HCT116 (cell line): Measurements from ENCODE around the gene PCBP1. TPM values are rescaled to one million over a fixed set of nuclear protein-coding genes. Genes with fewer than 3 reads are reported as not detected.

Experiments
- ATAC-seq: fragments of 200-7000 bp; cut with Tn5 transposase; 2 replicates; pipeline ENCODE4 v1.9.1; 2020; ENCODE audit warnings: mild to moderate bottlenecking, moderate library complexity
- BruUV-seq: library from RNA; stranded (reverse); fragments of 400-500 nt; replicated peaks from 2 replicates; lab custom pipeline; 2021; lab: Mats Ljungman, UMichigan
- CTCF ChIA-PET: fragments of 300-600 bp; sonication (Branson Sonifier 250); formaldehyde crosslinking; loops from one replicate; lab custom pipeline; 2021; ENCODE audit warnings: antibody characterized with exemption; lab: Charles Lee
- POLR2A ChIA-PET: fragments of 300-600, 350-600 bp; sonication (Branson Sonifier 250); formaldehyde crosslinking; loops from one replicate; lab custom pipeline; 2021; ENCODE audit warnings: antibody characterized with exemption; lab: Charles Lee
- RAD21 ChIA-PET, 2 experiments: fragments of 300-600 bp; sonication (Branson Sonifier 250); formaldehyde crosslinking; loops; one replicate each; lab custom pipeline; 2023; ENCODE audit warnings: low total read pairs in 2 of 2; ENCODE audit not compliant: uncharacterized antibody in 2 of 2, unreplicated experiment in 2 of 2, low non-redundant PET in 1 of 2; lab: Charles Lee
- DNase-seq: peaks from one replicate; pipeline ENCODE4 v3.0.0-alpha.2; 2010; ENCODE audit warnings: low read depth, low spot score
- H2AFZ ChIP-seq: fragments of 200-600 bp; shearing (Covaris generic), sonication (generic); 2 replicates; pipeline ENCODE4 v1.6.1; 2017; ENCODE audit warnings: low read depth, mixed run types, mixed read lengths, antibody characterized with exemption, low read length; ENCODE audit not compliant: poor library complexity, severe bottlenecking
- H3K27ac ChIP-seq: 2 replicates; pipeline ENCODE4 v1.5.1; 2012; ENCODE audit warnings: low read depth, low read length
- H3K27me3 ChIP-seq: fragments of 200-600 bp; sonication (generic); 2 replicates; pipeline ENCODE4 v1.6.1; 2016; ENCODE audit warnings: mixed run types, low read length, mixed read lengths; ENCODE audit not compliant: insufficient read depth
- H3K36me3 ChIP-seq, 2 experiments: fragments of 200-500 bp in 1 of 2; fragments of 200-600 bp in 1 of 2; sonication (Bioruptor generic) in 1 of 2; sonication (generic) in 1 of 2; 2 replicates each; pipeline versions ENCODE4 v1.5.1 to v1.6.1; 2014 to 2016; ENCODE audit warnings: low read length in 2 of 2, inconsistent platforms in 1 of 2, mixed read lengths in 1 of 2, mixed run types in 1 of 2; ENCODE audit not compliant: insufficient read depth in 2 of 2, control insufficient read depth in 1 of 2
- H3K4me1 ChIP-seq, 2 experiments: fragments of 200-600 bp in 1 of 2; sonication (generic) in 1 of 2; 2 replicates each; pipeline versions ENCODE4 v1.5.1 to v1.6.1; 2012 to 2017; ENCODE audit warnings: low read length in 2 of 2, inconsistent platforms in 1 of 2, mild to moderate bottlenecking in 1 of 2, mixed read lengths in 1 of 2, mixed run types in 1 of 2, moderate library complexity in 1 of 2; ENCODE audit not compliant: insufficient read depth in 2 of 2, control insufficient read depth in 1 of 2
- H3K4me2 ChIP-seq: fragments of 200-600 bp; sonication (generic); 2 replicates; pipeline ENCODE4 v1.6.1; 2017; ENCODE audit warnings: mixed run types, low read length, mixed read lengths
- H3K4me3 ChIP-seq, 2 experiments: fragments of 200-600 bp in 1 of 2; sonication (generic) in 1 of 2; replicated peaks in 1 of 2; 2 replicates each; pipeline ENCODE4 v1.5.1; 2011 to 2016; ENCODE audit warnings: low read length in 2 of 2, control low read depth in 1 of 2, low read depth in 1 of 2, mild to moderate bottlenecking in 1 of 2, mixed read lengths in 1 of 2, mixed run types in 1 of 2
- H3K79me2 ChIP-seq: fragments of 200-600 bp; sonication (generic); 2 replicates; pipeline ENCODE4 v1.6.1; 2017; ENCODE audit warnings: mild to moderate bottlenecking, mixed run types, low read length, moderate library complexity, mixed read lengths; ENCODE audit not compliant: insufficient read depth
- H3K9ac ChIP-seq: fragments of 200-600 bp; sonication (generic); 2 replicates; pipeline ENCODE4 v1.6.1; 2016; ENCODE audit warnings: low read length, mixed read lengths
- H3K9me2 ChIP-seq: fragments of 200-600 bp; sonication (generic), shearing (Covaris generic); 2 replicates; pipeline ENCODE4 v1.6.1; 2017; ENCODE audit warnings: mixed run types, mild to moderate bottlenecking, moderate library complexity; ENCODE audit not compliant: insufficient read depth
- H3K9me3 ChIP-seq, 2 experiments: fragments of 200-500 bp in 1 of 2; fragments of 200-600 bp in 1 of 2; sonication (Bioruptor generic) in 1 of 2; sonication (generic) in 1 of 2; 2 replicates each; pipeline ENCODE4 v1.6.1; 2014 to 2017; ENCODE audit warnings: low read length in 2 of 2, mixed read lengths in 2 of 2, inconsistent platforms in 1 of 2, low read depth in 1 of 2, mild to moderate bottlenecking in 1 of 2, mixed run types in 1 of 2, moderate library complexity in 1 of 2; ENCODE audit not compliant: control insufficient read depth in 1 of 2, insufficient read depth in 1 of 2
- H4K20me1 ChIP-seq: fragments of 200-600 bp; sonication (generic), shearing (Covaris generic); 2 replicates; pipeline ENCODE4 v1.6.1; 2017; ENCODE audit warnings: mixed run types, mild to moderate bottlenecking, moderate library complexity; ENCODE audit not compliant: insufficient read depth
- CBX3 ChIP-seq: IDR thresholded peaks from 2 replicates; pipeline ENCODE4 v1.6.1; 2012; ENCODE audit warnings: low read depth
- CEBPB ChIP-seq: IDR thresholded peaks from 2 replicates; pipeline ENCODE4 v1.6.1; 2012; ENCODE audit warnings: low read depth
- EGR1 ChIP-seq: IDR thresholded peaks from 2 replicates; pipeline ENCODE4 v1.6.1; 2012; ENCODE audit warnings: low read depth
- ELF1 ChIP-seq: IDR thresholded peaks from 2 replicates; pipeline ENCODE4 v1.6.1; 2012; ENCODE audit warnings: low read depth, borderline replicate concordance
- EZH2 ChIP-seq: fragments of 200-600 bp; sonication (generic); IDR thresholded peaks from 2 replicates; pipeline ENCODE4 v1.6.1; 2017; ENCODE audit warnings: antibody characterized with exemption, mixed run types
- EZH2phosphoT487 ChIP-seq: fragments of 200-600 bp; IDR thresholded peaks from 2 replicates; pipeline ENCODE4 v1.6.1; 2018; ENCODE audit warnings: antibody characterized with exemption, borderline replicate concordance
- POLR2A ChIP-seq: IDR thresholded peaks from 2 replicates; pipeline ENCODE4 v1.7.0; 2011; ENCODE audit warnings: borderline replicate concordance; ENCODE audit not compliant: insufficient read depth, insufficient read length; ENCODE audit errors: extremely low read depth
- RAD21 ChIP-seq: IDR thresholded peaks from 2 replicates; pipeline ENCODE4 v1.6.1; 2012; ENCODE audit warnings: low read depth, mild to moderate bottlenecking
- SIN3A ChIP-seq: IDR thresholded peaks from 2 replicates; pipeline ENCODE4 v1.6.1; 2012; ENCODE audit warnings: low read depth
- SP1 ChIP-seq: IDR thresholded peaks from 2 replicates; pipeline ENCODE4 v1.6.1; 2012; ENCODE audit warnings: low read depth
- SRF ChIP-seq: IDR thresholded peaks from 2 replicates; pipeline ENCODE4 v1.6.1; 2012; ENCODE audit warnings: low read depth
- YY1 ChIP-seq: IDR thresholded peaks from 2 replicates; pipeline ENCODE4 v1.6.1; 2011; ENCODE audit warnings: low read length, low read depth, moderate library complexity, mild to moderate bottlenecking; ENCODE audit not compliant: insufficient replicate concordance; ENCODE audit errors: extremely low read depth
- ZNF274 ChIP-seq: fragments of 200-500 bp; sonication (Bioruptor generic); IDR thresholded peaks from 2 replicates; pipeline ENCODE4 v1.6.1; 2014; ENCODE audit warnings: mild to moderate bottlenecking, low read depth, low read length, inconsistent platforms
- intact Hi-C: fragments of 100-400 bp; cut with micrococcal nuclease; formaldehyde crosslinking; loops from 2 replicates; pipeline ENCODE4 v1.10.0; 2022
- total RNA-seq: library from RNA; stranded (reverse); gene quantifications from one replicate; pipeline ENCODE4 v1.2.1, GENCODE V29; 2021; ENCODE audit not compliant: unreplicated experiment
- TF ChIP-seq, protein P1 (sequence below): IDR thresholded peaks from 2 replicates; pipeline ENCODE4 v1.6.1; 2011; ENCODE audit warnings: mild to moderate bottlenecking, low read length, moderate library complexity; ENCODE audit not compliant: insufficient replicate concordance; ENCODE audit errors: extremely low read depth
- TF ChIP-seq, protein P2 (sequence below): IDR thresholded peaks from 2 replicates; pipeline ENCODE4 v1.6.1; 2012; ENCODE audit warnings: low read depth
- TF ChIP-seq, protein P3 (sequence below): IDR thresholded peaks from 2 replicates; pipeline ENCODE4 v1.6.1; 2012

Gene PCBP1
- total RNA-seq, 1 experiment from 2014 or later, result 256 TPM

DNA sequence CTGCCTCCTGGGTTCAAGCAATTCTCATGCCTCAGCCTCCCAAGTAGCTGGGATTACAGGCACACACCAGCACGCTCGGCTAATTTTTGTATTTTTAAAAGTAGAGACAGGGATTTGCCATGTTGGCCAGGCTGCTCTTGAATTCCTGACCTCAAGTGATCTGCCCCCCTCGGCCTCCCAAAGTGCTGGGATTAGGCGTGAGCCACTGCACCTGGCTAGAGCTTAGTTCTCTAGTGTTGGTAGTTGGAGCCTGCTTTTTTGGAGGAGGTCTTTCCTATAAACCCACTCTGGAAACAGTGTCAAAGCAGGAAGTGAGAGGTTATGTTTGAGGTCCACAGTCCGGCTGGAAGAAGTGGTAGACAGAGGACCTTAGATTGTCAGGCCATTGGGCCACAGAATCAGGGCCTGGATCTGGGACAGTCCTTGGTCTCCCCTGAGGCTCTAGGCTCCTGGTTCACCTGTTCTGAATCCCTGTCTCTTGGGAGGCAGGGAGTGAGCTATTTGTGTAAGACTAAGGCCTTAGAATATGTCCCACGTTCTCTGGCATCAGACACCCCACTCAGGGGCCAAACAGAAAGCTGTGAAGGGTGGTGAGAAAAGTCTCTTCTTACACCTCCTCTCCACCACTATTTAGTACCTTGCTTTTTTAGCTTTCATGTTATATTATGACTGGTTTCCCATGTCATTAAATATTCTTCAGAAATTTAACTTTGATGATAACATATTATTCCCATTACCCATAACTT, 34.5 kb downstream of the PCBP1 start:
- no peak for TF ChIP-seq CEBPB
- TF ChIP-seq, protein P1, sequence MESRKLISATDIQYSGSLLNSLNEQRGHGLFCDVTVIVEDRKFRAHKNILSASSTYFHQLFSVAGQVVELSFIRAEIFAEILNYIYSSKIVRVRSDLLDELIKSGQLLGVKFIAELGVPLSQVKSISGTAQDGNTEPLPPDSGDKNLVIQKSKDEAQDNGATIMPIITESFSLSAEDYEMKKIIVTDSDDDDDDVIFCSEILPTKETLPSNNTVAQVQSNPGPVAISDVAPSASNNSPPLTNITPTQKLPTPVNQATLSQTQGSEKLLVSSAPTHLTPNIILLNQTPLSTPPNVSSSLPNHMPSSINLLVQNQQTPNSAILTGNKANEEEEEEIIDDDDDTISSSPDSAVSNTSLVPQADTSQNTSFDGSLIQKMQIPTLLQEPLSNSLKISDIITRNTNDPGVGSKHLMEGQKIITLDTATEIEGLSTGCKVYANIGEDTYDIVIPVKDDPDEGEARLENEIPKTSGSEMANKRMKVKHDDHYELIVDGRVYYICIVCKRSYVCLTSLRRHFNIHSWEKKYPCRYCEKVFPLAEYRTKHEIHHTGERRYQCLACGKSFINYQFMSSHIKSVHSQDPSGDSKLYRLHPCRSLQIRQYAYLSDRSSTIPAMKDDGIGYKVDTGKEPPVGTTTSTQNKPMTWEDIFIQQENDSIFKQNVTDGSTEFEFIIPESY, result no peak
- TF ChIP-seq, protein P2, sequence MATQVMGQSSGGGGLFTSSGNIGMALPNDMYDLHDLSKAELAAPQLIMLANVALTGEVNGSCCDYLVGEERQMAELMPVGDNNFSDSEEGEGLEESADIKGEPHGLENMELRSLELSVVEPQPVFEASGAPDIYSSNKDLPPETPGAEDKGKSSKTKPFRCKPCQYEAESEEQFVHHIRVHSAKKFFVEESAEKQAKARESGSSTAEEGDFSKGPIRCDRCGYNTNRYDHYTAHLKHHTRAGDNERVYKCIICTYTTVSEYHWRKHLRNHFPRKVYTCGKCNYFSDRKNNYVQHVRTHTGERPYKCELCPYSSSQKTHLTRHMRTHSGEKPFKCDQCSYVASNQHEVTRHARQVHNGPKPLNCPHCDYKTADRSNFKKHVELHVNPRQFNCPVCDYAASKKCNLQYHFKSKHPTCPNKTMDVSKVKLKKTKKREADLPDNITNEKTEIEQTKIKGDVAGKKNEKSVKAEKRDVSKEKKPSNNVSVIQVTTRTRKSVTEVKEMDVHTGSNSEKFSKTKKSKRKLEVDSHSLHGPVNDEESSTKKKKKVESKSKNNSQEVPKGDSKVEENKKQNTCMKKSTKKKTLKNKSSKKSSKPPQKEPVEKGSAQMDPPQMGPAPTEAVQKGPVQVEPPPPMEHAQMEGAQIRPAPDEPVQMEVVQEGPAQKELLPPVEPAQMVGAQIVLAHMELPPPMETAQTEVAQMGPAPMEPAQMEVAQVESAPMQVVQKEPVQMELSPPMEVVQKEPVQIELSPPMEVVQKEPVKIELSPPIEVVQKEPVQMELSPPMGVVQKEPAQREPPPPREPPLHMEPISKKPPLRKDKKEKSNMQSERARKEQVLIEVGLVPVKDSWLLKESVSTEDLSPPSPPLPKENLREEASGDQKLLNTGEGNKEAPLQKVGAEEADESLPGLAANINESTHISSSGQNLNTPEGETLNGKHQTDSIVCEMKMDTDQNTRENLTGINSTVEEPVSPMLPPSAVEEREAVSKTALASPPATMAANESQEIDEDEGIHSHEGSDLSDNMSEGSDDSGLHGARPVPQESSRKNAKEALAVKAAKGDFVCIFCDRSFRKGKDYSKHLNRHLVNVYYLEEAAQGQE, result no peak
- TF ChIP-seq CBX3, result no peak
- TF ChIP-seq EZH2phosphoT487, result no peak
- TF ChIP-seq EZH2, result no peak
- no peak for TF ChIP-seq RAD21
- TF ChIP-seq ELF1, result no peak
- TF ChIP-seq SIN3A, result no peak
- TF ChIP-seq, protein P3, sequence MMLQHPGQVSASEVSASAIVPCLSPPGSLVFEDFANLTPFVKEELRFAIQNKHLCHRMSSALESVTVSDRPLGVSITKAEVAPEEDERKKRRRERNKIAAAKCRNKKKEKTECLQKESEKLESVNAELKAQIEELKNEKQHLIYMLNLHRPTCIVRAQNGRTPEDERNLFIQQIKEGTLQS, result no peak
- TF ChIP-seq POLR2A, result no peak
- no peak for TF ChIP-seq ZNF274
- no peak for TF ChIP-seq SP1
- TF ChIP-seq SRF, result no peak
- TF ChIP-seq EGR1, result no peak
- TF ChIP-seq YY1, result no peak
- ATAC-seq (no peak), DNase-seq (no peak)
- Histone ChIP-seq H3K79me2 (no peaks in the 10 kb centered on the region), H3K9ac (no peak overlapping the region), H3K36me3 (no peaks in the 10 kb centered on the region), H3K4me3 (no peak overlapping the region), H3K4me1 (peaks cover 26 to 41% of the 10 kb centered on the region in 2 experiments), H3K9me3 (no peaks in the 10 kb centered on the region), H3K27ac (no peak overlapping the region), H3K9me2 (no peaks in the 10 kb centered on the region), H3K4me2 (no peak overlapping the region), H3K27me3 (no peaks in the 10 kb centered on the region), H4K20me1 (no peaks in the 10 kb centered on the region), H2AFZ (no peak overlapping the region)
- ChIA-PET POLR2A (interaction anchor here (0.9 to 1.4 kb wide), 4 partner anchors 9 to 36 kb away, joined by 3 to 4 read pairs (median 3); no protein-coding TSS in a partner anchor), RAD21 (no interaction called here), CTCF (no interaction called here)
- intact Hi-C loops, result no loop called here
- no TSS peak for BruUV-seq
